Activated T-cell treated with anti-CD3 and anti-CD28 coated beads, Interleukin-2, amount 50 U/mL, for 24 hours (primary cell): ENCODE measurements around the gene BSND.

Experiments used
- DNase-seq: peaks from one replicate; pipeline ENCODE4 v3.0.0-alpha.2; 2020
- H3K27ac Mint-ChIP-seq: 2 replicates; pipeline ENCODE4 v1.8.0; 2020; ENCODE audit warnings: mild to moderate bottlenecking, mixed read lengths
- H3K27me3 Mint-ChIP-seq: 2 replicates; pipeline ENCODE4 v1.8.0; 2020; ENCODE audit warnings: mixed read lengths
- H3K36me3 Mint-ChIP-seq: 2 replicates; pipeline ENCODE4 v1.8.0; 2020; ENCODE audit warnings: low read depth, mixed read lengths
- H3K4me1 Mint-ChIP-seq: 2 replicates; pipeline ENCODE4 v1.8.0; 2020; ENCODE audit warnings: low read depth, mixed read lengths
- H3K4me3 Mint-ChIP-seq: 2 replicates; pipeline ENCODE4 v1.8.0; 2020; ENCODE audit warnings: mild to moderate bottlenecking, moderate library complexity, mixed read lengths
- H3K9me3 Mint-ChIP-seq: 2 replicates; pipeline ENCODE4 v1.8.0; 2020; ENCODE audit warnings: mixed read lengths

BSND gene

DNA sequence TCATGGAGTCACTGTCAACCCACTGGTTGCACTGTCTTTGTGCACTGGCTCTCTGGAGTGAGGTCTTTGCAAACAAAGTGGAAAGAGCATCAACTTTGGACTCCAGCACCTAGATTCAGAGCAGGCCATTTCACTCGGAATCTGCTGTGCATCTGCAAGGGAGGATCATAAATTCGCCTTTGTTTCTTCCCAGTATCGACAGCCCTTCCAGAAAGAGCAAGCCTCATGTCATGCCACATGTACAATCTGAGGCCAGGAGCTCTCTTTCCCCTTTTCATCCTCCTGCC, 39.8 kb downstream of the BSND start:
- Mint-ChIP-seq H3K4me3 (no peak overlapping the region), H3K27me3 (peaks cover 83% of the 10 kb centered on the region), H3K27ac (no peak overlapping the region), H3K4me1 (peaks cover 5% of the 10 kb centered on the region), H3K36me3 (no peaks in the 10 kb centered on the region), H3K9me3 (no peaks in the 10 kb centered on the region)
- no peak for DNase-seq

DNA sequence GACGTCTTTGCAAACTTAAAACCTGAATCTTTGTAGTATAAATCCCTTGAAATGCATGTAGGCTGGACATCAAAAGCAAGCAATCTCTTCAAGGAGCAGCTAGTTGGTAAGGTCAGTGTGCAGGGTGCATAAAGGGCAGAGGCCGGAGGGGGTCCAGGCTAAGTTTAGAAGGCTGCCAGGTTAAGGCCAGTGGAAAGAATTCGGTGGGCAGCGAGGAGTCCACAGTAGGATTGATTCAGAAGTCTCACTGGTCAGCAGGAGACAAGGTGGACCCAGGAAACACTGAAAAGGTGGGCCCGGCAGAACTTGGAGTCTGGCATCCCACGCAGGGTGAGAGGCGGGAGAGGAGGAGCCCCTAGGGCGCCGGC, 40.2 kb downstream of the BSND start:
- H3K4me3 Mint-ChIP-seq: no peak overlapping the region

GRCh38 chr1:55039342-55040082, 40.8 kb downstream of the BSND start, which contains the start of gene PCSK9:
Gene PCSK9, plus strand, starts transcription at chr1:55039548. Its CDS starts 290 bp downstream, at chr1:55039838.
- Mint-ChIP-seq H3K27ac (no peak within 1 kb of the TSS), H3K36me3 (no peaks in the 10 kb centered on the region), H3K27me3 (peaks cover 74% of the 10 kb centered on the region), H3K9me3 (no peaks in the 10 kb centered on the region), H3K4me1 (peaks cover 5% of the 10 kb centered on the region), H3K4me3 (no peak within 1 kb of the TSS)
- no peak for DNase-seq

More for the DNA sequence above, 40.2 kb downstream of the BSND start:
- H3K27ac Mint-ChIP-seq: no peak overlapping the region
- H3K36me3 Mint-ChIP-seq: no peaks in the 10 kb centered on the region
- peaks cover 5% of the 10 kb centered on the region for H3K4me1 Mint-ChIP-seq
- H3K9me3 Mint-ChIP-seq: no peaks in the 10 kb centered on the region
- peaks cover 78% of the 10 kb centered on the region for H3K27me3 Mint-ChIP-seq
- no peak for DNase-seq

DNA sequence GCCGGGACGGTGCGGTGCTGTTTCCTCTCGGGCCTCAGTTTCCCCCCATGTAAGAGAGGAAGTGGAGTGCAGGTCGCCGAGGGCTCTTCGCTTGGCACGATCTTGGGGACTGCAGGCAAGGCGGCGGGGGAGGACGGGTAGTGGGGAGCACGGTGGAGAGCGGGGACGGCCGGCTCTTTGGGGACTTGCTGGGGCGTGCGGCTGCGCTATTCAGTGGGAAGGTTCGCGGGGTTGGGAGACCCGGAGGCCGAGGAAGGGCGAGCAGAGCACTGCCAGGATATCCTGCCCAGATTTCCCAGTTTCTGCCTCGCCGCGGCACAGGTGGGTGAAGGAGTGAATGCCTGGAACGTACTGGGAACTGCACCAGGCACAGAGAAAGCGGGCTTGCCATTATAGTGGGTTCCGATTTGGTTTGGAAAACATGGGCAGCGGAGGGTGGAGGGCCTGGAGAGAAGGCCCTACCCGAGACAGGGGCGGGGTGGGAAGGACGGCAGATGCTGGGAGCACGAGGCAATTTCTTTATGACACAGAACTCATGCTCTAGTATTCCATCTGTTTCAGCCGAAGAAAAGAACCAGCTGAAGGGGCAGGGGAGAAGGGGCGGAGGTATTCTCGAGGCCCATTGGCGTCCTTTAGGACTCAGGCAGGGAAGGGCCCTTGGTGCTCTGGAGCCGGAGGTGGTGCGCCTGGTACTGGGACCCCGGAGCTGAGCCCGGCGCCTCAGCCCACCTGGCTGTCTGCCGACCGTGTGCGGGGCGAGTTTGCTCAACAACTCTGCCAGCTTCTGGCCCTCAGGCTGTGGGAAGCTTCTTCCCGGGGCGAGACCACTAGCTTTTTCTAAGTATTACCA, 41.6 kb downstream of the BSND start:
- DNase-seq: no peak
- Mint-ChIP-seq H3K4me3 (no peak overlapping the region), H3K4me1 (peaks cover 5% of the 10 kb centered on the region)

GRCh38 chr1:55040933-55041494, 42.3 kb downstream of the BSND start:
- Mint-ChIP-seq H3K36me3 (no peaks in the 10 kb centered on the region), H3K4me1 (peaks cover 5% of the 10 kb centered on the region), H3K27me3 (peaks cover 62% of the 10 kb centered on the region), H3K9me3 (no peaks in the 10 kb centered on the region), H3K27ac (no peak overlapping the region), H3K4me3 (no peak overlapping the region)
- no peak for DNase-seq

More for the DNA sequence above, 41.6 kb downstream of the BSND start:
- peaks cover 69% of the 10 kb centered on the region for H3K27me3 Mint-ChIP-seq
- no peaks in the 10 kb centered on the region for H3K36me3 Mint-ChIP-seq
- no peak overlapping the region for H3K27ac Mint-ChIP-seq
- H3K9me3 Mint-ChIP-seq: no peaks in the 10 kb centered on the region

- Mint-ChIP-seq H3K27ac (no peak overlapping the region), H3K27me3 (peaks cover 57% of the 10 kb centered on the region), H3K36me3 (no peaks in the 10 kb centered on the region), H3K4me1 (peaks cover 5% of the 10 kb centered on the region), H3K9me3 (no peaks in the 10 kb centered on the region), H3K4me3 (no peak overlapping the region)
- no peak for DNase-seq
Observed at GRCh38 chr1:55041613-55042012, 42.9 kb downstream of the BSND start.

- Mint-ChIP-seq H3K4me3 (no peak overlapping the region), H3K9me3 (no peaks in the 10 kb centered on the region), H3K27me3 (peaks cover 44% of the 10 kb centered on the region), H3K27ac (no peak overlapping the region), H3K36me3 (no peaks in the 10 kb centered on the region), H3K4me1 (peaks cover 5% of the 10 kb centered on the region)
- DNase-seq: no peak
Observed at GRCh38 chr1:55043011-55043410, 44.3 kb downstream of the BSND start.

DNA sequence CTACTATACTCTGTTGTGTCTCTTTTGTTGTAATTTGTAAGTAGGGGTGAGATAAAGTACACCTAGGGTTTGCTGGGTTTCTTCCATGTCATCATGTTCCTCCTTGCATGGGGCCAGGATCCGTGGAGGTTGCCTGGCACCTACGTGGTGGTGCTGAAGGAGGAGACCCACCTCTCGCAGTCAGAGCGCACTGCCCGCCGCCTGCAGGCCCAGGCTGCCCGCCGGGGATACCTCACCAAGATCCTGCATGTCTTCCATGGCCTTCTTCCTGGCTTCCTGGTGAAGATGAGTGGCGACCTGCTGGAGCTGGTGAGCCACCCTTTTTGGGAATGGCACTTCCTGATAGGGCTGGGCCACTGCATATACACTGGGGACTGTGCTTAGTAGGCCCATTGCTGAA, 45.0 kb downstream of the BSND start:
- H3K4me3 Mint-ChIP-seq: no peak overlapping the region
- DNase-seq: no peak

GRCh38 chr1:55044617-55045397, 46.1 kb downstream of the BSND start:
- peaks cover 26% of the 10 kb centered on the region for H3K27me3 Mint-ChIP-seq
- H3K4me3 Mint-ChIP-seq: no peak overlapping the region
- no peaks in the 10 kb centered on the region for H3K9me3 Mint-ChIP-seq
- DNase-seq: no peak
- no peak overlapping the region for H3K27ac Mint-ChIP-seq
- H3K36me3 Mint-ChIP-seq: no peaks in the 10 kb centered on the region
- peaks cover 3% of the 10 kb centered on the region for H3K4me1 Mint-ChIP-seq

More for the DNA sequence above, 45.0 kb downstream of the BSND start:
- Mint-ChIP-seq H3K4me1 (peaks cover 5% of the 10 kb centered on the region), H3K36me3 (no peaks in the 10 kb centered on the region), H3K9me3 (no peaks in the 10 kb centered on the region), H3K27ac (no peak overlapping the region), H3K27me3 (peaks cover 36% of the 10 kb centered on the region)

- no peak for DNase-seq
- no peaks in the 10 kb centered on the region for H3K9me3 Mint-ChIP-seq
- no peak overlapping the region for H3K27ac Mint-ChIP-seq
- no peaks in the 10 kb centered on the region for H3K4me1 Mint-ChIP-seq
- H3K36me3 Mint-ChIP-seq: no peaks in the 10 kb centered on the region
- H3K4me3 Mint-ChIP-seq: no peak overlapping the region
- peaks cover 19% of the 10 kb centered on the region for H3K27me3 Mint-ChIP-seq
Observed at GRCh38 chr1:55045430-55045829, 46.7 kb downstream of the BSND start.

GRCh38 chr1:55046871-55047270, 48.1 kb downstream of the BSND start:
- no peaks in the 10 kb centered on the region for H3K36me3 Mint-ChIP-seq
- no peaks in the 10 kb centered on the region for H3K4me1 Mint-ChIP-seq
- H3K27ac Mint-ChIP-seq: no peak overlapping the region
- no peaks in the 10 kb centered on the region for H3K9me3 Mint-ChIP-seq
- peaks cover 6% of the 10 kb centered on the region for H3K27me3 Mint-ChIP-seq
- no peak overlapping the region for H3K4me3 Mint-ChIP-seq
- no peak for DNase-seq

DNA sequence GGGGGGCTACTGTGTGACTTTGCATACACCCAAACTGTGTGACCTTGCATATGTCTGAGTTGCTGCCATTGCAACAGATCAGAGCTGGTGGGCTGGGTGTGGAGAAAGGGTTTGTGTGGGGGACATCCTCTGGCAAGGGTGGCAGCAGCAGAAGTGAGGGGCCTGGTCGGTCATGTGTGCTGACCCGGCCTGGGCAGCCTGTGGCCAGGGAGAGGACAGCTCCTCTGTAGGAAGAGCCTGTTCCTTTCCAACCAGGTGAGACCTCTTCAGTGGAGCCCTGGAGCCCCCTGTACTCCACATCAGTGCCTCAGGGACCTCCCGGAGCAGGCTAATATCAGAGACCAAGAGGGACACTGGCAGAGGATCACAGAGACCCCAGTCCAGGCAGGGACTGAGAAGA, 48.9 kb downstream of the BSND start:
- H3K4me3 Mint-ChIP-seq: no peak overlapping the region
- H3K27me3 Mint-ChIP-seq: no peaks in the 10 kb centered on the region
- H3K9me3 Mint-ChIP-seq: no peaks in the 10 kb centered on the region
- H3K27ac Mint-ChIP-seq: no peak overlapping the region
- no peaks in the 10 kb centered on the region for H3K4me1 Mint-ChIP-seq
- no peak for DNase-seq
- H3K36me3 Mint-ChIP-seq: no peaks in the 10 kb centered on the region

DNA sequence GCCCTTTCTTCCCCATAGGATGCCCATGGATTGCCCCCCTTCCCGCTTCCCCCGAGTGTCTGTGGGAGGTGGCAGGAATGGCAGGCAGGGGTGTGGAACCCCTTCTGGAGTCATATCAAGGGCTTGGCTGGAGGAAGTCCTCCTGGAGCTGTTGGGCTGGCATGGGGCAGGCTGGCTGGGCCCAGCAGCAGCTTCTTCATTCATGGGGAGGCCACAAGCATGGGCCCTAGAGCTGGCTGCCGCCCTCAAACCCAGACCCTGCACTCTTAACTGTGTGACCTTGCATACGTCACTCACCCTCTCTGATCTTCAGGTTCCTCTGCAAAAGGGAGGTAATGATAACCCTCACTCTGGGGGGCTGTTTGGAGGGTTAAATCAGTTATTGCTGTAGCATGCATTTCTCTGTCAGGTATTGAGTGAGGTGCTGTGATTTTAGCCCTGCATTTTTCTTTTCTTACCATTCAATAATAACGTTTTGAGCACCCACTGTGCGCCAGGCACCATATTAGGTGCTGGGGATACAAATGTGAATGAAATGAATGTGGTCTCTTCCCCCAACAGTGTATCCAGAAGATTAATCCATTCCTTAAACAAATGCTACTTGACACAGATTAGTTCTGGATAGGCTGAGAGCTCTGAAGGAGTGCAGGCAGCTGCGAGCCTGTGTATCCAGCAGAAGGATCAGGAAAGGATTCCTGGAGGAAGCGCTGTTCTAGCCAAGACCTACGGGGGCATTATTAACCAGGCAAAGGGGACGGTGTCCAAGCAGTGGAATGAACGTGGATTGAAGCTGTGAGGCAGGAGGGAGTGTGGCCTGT, 49.9 kb downstream of the BSND start:
- no peak overlapping the region for H3K27ac Mint-ChIP-seq
- no peaks in the 10 kb centered on the region for H3K9me3 Mint-ChIP-seq
- H3K36me3 Mint-ChIP-seq: no peaks in the 10 kb centered on the region

More for the DNA sequence above, 49.9 kb downstream of the BSND start:
- Mint-ChIP-seq H3K27me3 (no peaks in the 10 kb centered on the region), H3K4me3 (no peak overlapping the region), H3K4me1 (no peaks in the 10 kb centered on the region)
- DNase-seq: no peak
